ENCODE data around the gene LTBP3. TPM values are rescaled to one million over a fixed set of nuclear protein-coding genes. Genes with fewer than 3 reads are reported as not detected.

The LTBP3 gene
- total and polyA plus RNA-seq, 9 of the 15 experiments (the other 6 are each of a cell fraction or from before 2014, with no cell fraction given) = 0.06 to 20.5 (median 4.8) TPM

GRCh38 chr11:65557280-65558001 lies 718 bp downstream of the LTBP3 start:
- no peaks in the 10 kb centered on the region for H4K20me1 ChIP-seq (replicated peaks; ENCODE audit: control insufficient read depth, insufficient read depth, low read length)
- H3K9me1 ChIP-seq (ENCODE audit: control insufficient read depth, insufficient read depth, low read length) = no peaks in the 10 kb centered on the region
- H3K36me3 ChIP-seq (ENCODE audit: control insufficient read depth, insufficient read depth, low read length) = no peaks in the 10 kb centered on the region
- WGBS (ENCODE audit: insufficient coverage, low coverage, missing lambda C conversion rate) = 47% methylated on average over 14 of the region's 47 CpGs
- H3K9ac ChIP-seq (ENCODE audit: insufficient read depth in 1 of 2, low read depth in 2 of 2, low read length in 2 of 2) = peak overlapping the region in 1 of 2 experiments; percentile 88; a peak in 1 of 4 replicates
- no peak for ATAC-seq
- FAIRE-seq = no peak
- peak in 2 of 4 experiments; percentile 63 to 65 for DNase-seq (ENCODE audit: extremely low read depth in 1 of 4, low spot score in 3 of 4)
- TF ChIP-seq MAFK (IDR thresholded peaks at IDR 0.05; ENCODE audit: low read length) (no peak), POLR2AphosphoS2 (IDR thresholded peaks at IDR 0.05; ENCODE audit: low read length) (no peak), MLLT1 (IDR thresholded peaks at IDR 0.05) (0 out of 4 replicates have a peak, but pooled peaks of 1 of the 2 experiments have one; percentile 26), ZBTB7A (IDR thresholded peaks at IDR 0.05; ENCODE audit: borderline replicate concordance, control insufficient read depth, low read depth, low read length) (peak; percentile 44; the same call in 1 of the 2 replicates), YY1 (IDR thresholded peaks at IDR 0.05; ENCODE audit: borderline replicate concordance in 1 of 3, control insufficient read depth in 1 of 3, extremely low read depth in 1 of 3, insufficient read depth in 3 of 3, insufficient read length in 1 of 3, insufficient replicate concordance in 2 of 3, low read depth in 1 of 3, low read length in 2 of 3) (peak in 1 of 3 experiments; percentile 1), BDP1 (IDR thresholded peaks at IDR 0.05; ENCODE audit: insufficient read depth, insufficient read length) (no peak), HDAC1 (IDR thresholded peaks at IDR 0.05) (0 out of 4 replicates have a peak, but pooled peaks of 1 of the 2 experiments have one; percentile 18), EGR1 (conservative IDR thresholded peaks at IDR 0.05) (peak; percentile 42; the same call in 1 of the 2 replicates), ZFX (CRISPR knock-in tag; IDR thresholded peaks at IDR 0.05) (peak; percentile 43)
- H3K4me2 ChIP-seq (ENCODE audit: insufficient read depth, low read length) = no peak overlapping the region; the same call in 1 of the 2 replicates
- peak overlapping the region; percentile 68; the same call in 2 of the 3 replicates for H3K27ac ChIP-seq (ENCODE audit: extremely low read depth, low read depth, low read length)
- peak overlapping the region; percentile 56 for H2AFZ ChIP-seq (ENCODE audit: low read depth, low read length)
- ChIA-PET CTCF (ENCODE audit: low intra/inter-chr PET ratio) (no interaction called here), POLR2A (interaction anchor here (0.6 to 1.7 kb wide), 6 partner anchors 27 to 296 kb away, joined by 3 to 9 read pairs (median 4); partner anchors contain the start of genes MALAT1 and POLA2)
- no peaks in the 10 kb centered on the region for H3K27me3 ChIP-seq (ENCODE audit: control insufficient read depth in 2 of 2, insufficient read depth in 2 of 2, low read length in 2 of 2)
- H3K4me3 ChIP-seq = peak overlapping the region; percentile 41
- H3K9me3 ChIP-seq (replicated peaks; ENCODE audit: control insufficient read depth, insufficient read depth, low read depth, low read length) = no peaks in the 10 kb centered on the region
- BruUV-seq (replicated peaks) = no TSS peak
- intact Hi-C loops (cut with micrococcal nuclease) (no loop called here), in situ Hi-C loops (cut with MboI) (no loop called here)
- peaks cover 62 to 84% of the 10 kb centered on the region in 2 experiments for H3K4me1 ChIP-seq (replicated peaks in 1 of 2; ENCODE audit: control insufficient read depth in 2 of 2, insufficient read depth in 2 of 2, low read length in 2 of 2)
- H3K79me2 ChIP-seq (ENCODE audit: control insufficient read depth, insufficient read depth, low read length) = no peaks in the 10 kb centered on the region
